ENCODE results near the gene STIL. TPM values are rescaled to one million over a fixed set of nuclear protein-coding genes. Genes with fewer than 3 reads are reported as not detected.

The STIL gene
- total and polyA plus RNA-seq, 2 donors from 2014 or later = 0.28 to 2.5 TPM

- Histone ChIP-seq H3K4me3 (ENCODE audit: low read length in 3 of 3) (no peak overlapping the region), H3K9me3 (ENCODE audit: control insufficient read depth in 2 of 3, insufficient read depth in 1 of 3, low read length in 3 of 3) (no peaks in the 10 kb centered on the region), H3K36me3 (ENCODE audit: control insufficient read depth in 2 of 3, insufficient read depth in 3 of 3, low read length in 3 of 3) (no peaks in the 10 kb centered on the region), H3K27me3 (ENCODE audit: control insufficient read depth, insufficient read depth, low read length) (no peaks in the 10 kb centered on the region), H3K27ac (ENCODE audit: low read depth in 2 of 2, low read length in 2 of 2) (peak overlapping the region; percentile 47 to 55), H3K9ac (ENCODE audit: low read length in 3 of 3) (no peak overlapping the region), H3K4me1 (ENCODE audit: control insufficient read depth in 2 of 3, insufficient read depth in 2 of 3, low read depth in 1 of 3, low read length in 3 of 3) (peaks cover 0 to 3% (median 0%) of the 10 kb centered on the region in 3 donors)
- intact Hi-C loops (cut with DNase I) = no loop called here
- DNase-seq = peak in 1 of 5 donors; percentile 34
- TF ChIP-seq CTCF (IDR thresholded peaks at IDR 0.05; ENCODE audit: borderline replicate concordance, extremely low read depth, insufficient read depth) = no peak
- no peak for FAIRE-seq
These were observed 72.5 kb downstream of the STIL start for GRCh38 chr1:47241114-47242113.

GRCh38 chr1:47238935-47239592 lies 74.9 kb downstream of the STIL start:
- Histone ChIP-seq H3K36me3 (ENCODE audit: control insufficient read depth in 2 of 3, insufficient read depth in 3 of 3, low read length in 3 of 3) (no peaks in the 10 kb centered on the region), H3K27ac (ENCODE audit: low read depth in 2 of 2, low read length in 2 of 2) (no peak overlapping the region), H3K27me3 (ENCODE audit: control insufficient read depth, insufficient read depth, low read length) (peaks cover 7% of the 10 kb centered on the region), H3K9me3 (ENCODE audit: control insufficient read depth in 2 of 3, insufficient read depth in 1 of 3, low read length in 3 of 3) (no peaks in the 10 kb centered on the region), H3K4me3 (ENCODE audit: low read length in 3 of 3) (no peak overlapping the region), H3K4me1 (ENCODE audit: control insufficient read depth in 2 of 3, insufficient read depth in 2 of 3, low read depth in 1 of 3, low read length in 3 of 3) (peaks cover 0 to 5% (median 0%) of the 10 kb centered on the region in 3 donors), H3K9ac (ENCODE audit: low read length in 3 of 3) (no peak overlapping the region)
- FAIRE-seq = no peak
- DNase-seq = no peak
- TF ChIP-seq CTCF (IDR thresholded peaks at IDR 0.05; ENCODE audit: borderline replicate concordance, extremely low read depth, insufficient read depth) = no peak
- intact Hi-C loops (cut with DNase I) = no loop called here

GRCh38 chr1:47235806-47236205 lies 78.1 kb downstream of the STIL start:
- no peak for FAIRE-seq
- peaks cover 0 to 7% (median 0%) of the 10 kb centered on the region in 3 donors for H3K4me1 ChIP-seq (ENCODE audit: control insufficient read depth in 2 of 3, insufficient read depth in 2 of 3, low read depth in 1 of 3, low read length in 3 of 3)

More at GRCh38 chr1:47235806-47236205, 78.1 kb downstream of the STIL start:
- no peak overlapping the region for H3K4me3 ChIP-seq (ENCODE audit: low read length in 3 of 3)
- H3K36me3 ChIP-seq (ENCODE audit: control insufficient read depth in 2 of 3, insufficient read depth in 3 of 3, low read length in 3 of 3) = no peaks in the 10 kb centered on the region
- TF ChIP-seq CTCF (IDR thresholded peaks at IDR 0.05; ENCODE audit: borderline replicate concordance, extremely low read depth, insufficient read depth) = no peak
- peak in 1 of 5 donors; percentile 15 for DNase-seq
- H3K27ac ChIP-seq (ENCODE audit: low read depth in 2 of 2, low read length in 2 of 2) = no peak overlapping the region
- intact Hi-C loops (cut with DNase I) = no loop called here
- H3K9ac ChIP-seq (ENCODE audit: low read length in 3 of 3) = no peak overlapping the region
- H3K27me3 ChIP-seq (ENCODE audit: control insufficient read depth, insufficient read depth, low read length) = peaks cover 32% of the 10 kb centered on the region
- peaks cover 0 to 4% (median 0%) of the 10 kb centered on the region in 3 donors for H3K9me3 ChIP-seq (ENCODE audit: control insufficient read depth in 2 of 3, insufficient read depth in 1 of 3, low read length in 3 of 3)

Data from kidney (tissue), 14 donors.